A549 (cell line): ENCODE results near the gene BAAT. TPM values are rescaled to one million over a fixed set of nuclear protein-coding genes. Genes with fewer than 3 reads are reported as not detected.

Experiments
- ATAC-seq, 2 experiments: fragments of 200-7000 bp in 1 of 2; fragments of >200 bp in 1 of 2; cut with Nextera tagmentation in 1 of 2; cut with Tn5 transposase in 1 of 2; 3 replicates each; pipeline versions ENCODE4 v1.8.0 to v1.9.1; 2018 to 2020; ENCODE audit warnings: mild to moderate bottlenecking in 1 of 2, moderate library complexity in 1 of 2
- CTCF ChIA-PET: fragments of 300-600 bp; sonication (Branson Sonifier 250); formaldehyde crosslinking; extraction: SDS; loops from one replicate; lab custom pipeline; 2021; ENCODE audit warnings: antibody characterized with exemption, inconsistent platforms; lab: Yijun Ruan, JAX
- POLR2A ChIA-PET: fragments of 350-600 bp; formaldehyde crosslinking; extraction: SDS; loops from one replicate; lab custom pipeline; 2021; ENCODE audit warnings: antibody characterized with exemption, inconsistent platforms; lab: Yijun Ruan, JAX
- DNase-seq, 2 experiments: peaks; one replicate each; pipeline versions ENCODE4 v3.0.0 to v3.0.0-alpha.2; 2011 to 2016; ENCODE audit warnings: low read depth in 1 of 2, low spot score in 1 of 2
- FAIRE-seq: peaks from 2 replicates; lab custom pipeline; 2011; peaks lifted over from hg19 to GRCh38; lab: Jason Lieb, UNC
- H3K27ac ChIP-seq, 2 experiments: fragments of >200 bp; sonication (Bioruptor Twin); formaldehyde crosslinking; 3 replicates each; pipeline ENCODE4 v1.5.1; 2016 to 2017
- H3K4me1 ChIP-seq: fragments of >200 bp; sonication (Bioruptor Twin); formaldehyde crosslinking; 3 replicates; pipeline ENCODE4 v1.6.1; 2016
- H3K4me2 ChIP-seq: fragments of >200 bp; sonication (Bioruptor Twin); formaldehyde crosslinking; 3 replicates; pipeline ENCODE4 v1.6.1; 2016
- H3K4me3 ChIP-seq: fragments of >200 bp; sonication (Bioruptor Twin); formaldehyde crosslinking; 3 replicates; pipeline ENCODE4 v1.5.1; 2016
- H3K9me3 ChIP-seq: fragments of >200 bp; sonication (Bioruptor Twin); formaldehyde crosslinking; 3 replicates; pipeline ENCODE4 v1.6.1; 2016
- CHD4 ChIP-seq: fragments of 200-600 bp; sonication (generic); IDR thresholded peaks from 2 replicates; pipeline ENCODE4 v1.6.1; 2016; ENCODE audit warnings: antibody characterized with exemption, mild to moderate bottlenecking, borderline replicate concordance
- EHMT2 ChIP-seq: fragments of 200-600 bp; sonication (generic); IDR thresholded peaks from 2 replicates; pipeline ENCODE4 v1.6.1; 2016; ENCODE audit warnings: antibody characterized with exemption, low read depth, mild to moderate bottlenecking, moderate library complexity
- FOXS1 ChIP-seq: fragments of 250-450 bp; sonication (Bioruptor Pico); IDR thresholded peaks from 2 replicates; pipeline ENCODE4 v1.5.0; 2020; ENCODE audit warnings: mild to moderate bottlenecking, moderate library complexity
- HEYL ChIP-seq: fragments of 250-450 bp; sonication (Bioruptor Pico); IDR thresholded peaks from 2 replicates; pipeline ENCODE4 v1.8.0; 2021; ENCODE audit warnings: mild to moderate bottlenecking, moderate library complexity
- JUNB ChIP-seq: fragments of >200 bp; sonication (Bioruptor Twin); formaldehyde crosslinking; IDR thresholded peaks from 2 replicates; pipeline ENCODE4 v1.6.1; 2016
- KDM5A ChIP-seq: fragments of 200-600 bp; sonication (generic); IDR thresholded peaks from 2 replicates; pipeline ENCODE4 v1.6.1; 2016; ENCODE audit warnings: antibody characterized with exemption, mild to moderate bottlenecking
- MAFK ChIP-seq: fragments of 450-650 bp; IDR thresholded peaks from 2 replicates; pipeline ENCODE4 v1.6.1; 2014; ENCODE audit not compliant: partially characterized antibody
- NPAS2 ChIP-seq: fragments of 250-450 bp; sonication (Bioruptor Pico); IDR thresholded peaks from 2 replicates; pipeline ENCODE4 v1.8.0; 2022; ENCODE audit warnings: mild to moderate bottlenecking, moderate library complexity, borderline replicate concordance
- NR3C1 ChIP-seq: fragments of >200 bp; sonication (Bioruptor Twin); formaldehyde crosslinking; IDR thresholded peaks from 3 replicates; pipeline ENCODE4 v1.6.1; 2017
- SREBF2 ChIP-seq: fragments of 450-650 bp; IDR thresholded peaks from 2 replicates; pipeline ENCODE4 v1.6.1; 2014; ENCODE audit warnings: mild to moderate bottlenecking, moderate library complexity
- TFCP2L1 ChIP-seq: fragments of 250-450 bp; sonication (Bioruptor Pico); IDR thresholded peaks from 2 replicates; pipeline ENCODE4 v1.5.0; 2021; ENCODE audit warnings: mild to moderate bottlenecking
- ZFP36 ChIP-seq: fragments of 450-650 bp; IDR thresholded peaks from 2 replicates; pipeline ENCODE4 v1.6.1; 2014; ENCODE audit warnings: borderline replicate concordance; ENCODE audit not compliant: partially characterized antibody
- ZNF302 ChIP-seq: fragments of 250-450 bp; sonication (Bioruptor Pico); IDR thresholded peaks from 2 replicates; pipeline ENCODE4 v1.9.0; 2021; ENCODE audit warnings: inconsistent platforms, mild to moderate bottlenecking, moderate library complexity
- ZSCAN20 ChIP-seq: fragments of 250-450 bp; sonication (Bioruptor Pico); IDR thresholded peaks from 2 replicates; pipeline ENCODE4 v1.8.0; 2022; ENCODE audit warnings: mild to moderate bottlenecking, moderate library complexity
- WGBS: methylation state at CpG from one replicate; pipeline ENCODE4 v1.1.6; 2017; ENCODE audit errors: missing lambda C conversion rate; 5-methylcytosine and 5-hydroxymethylcytosine counted together
- polyA plus RNA-seq, 4 experiments: library from polyadenylated mRNA; depleted of rRNA in 3 of 4; stranded (reverse); fragments of >200 nt; fragmentation: RNase III in 1 of 4; extraction: RNeasy Plus Mini Kit Qiagen cat#74134 plus additional on column Dnase treatment in 1 of 4; gene quantifications; 2 replicates in 3 of 4; 3 replicates in 1 of 4; pipeline ENCODE4 v1.2.3, GENCODE V29; 2011 to 2017
- TF ChIP-seq, protein P1 (sequence below): IDR thresholded peaks from 2 replicates; pipeline ENCODE4 v1.6.1; 2012
- TF ChIP-seq, protein P2 (sequence below): fragments of >200 bp; sonication (Bioruptor Twin); formaldehyde crosslinking; IDR thresholded peaks from 3 replicates; pipeline ENCODE4 v1.5.1; 2016
- TF ChIP-seq, protein P3 (sequence below): fragments of 450-650 bp; IDR thresholded peaks from 2 replicates; pipeline ENCODE4 v1.6.1; 2014; ENCODE audit warnings: antibody characterized with exemption
- TF ChIP-seq, protein P4 (sequence below): fragments of 200-600 bp; sonication (generic); IDR thresholded peaks from 2 replicates; pipeline ENCODE4 v1.6.1; 2016; ENCODE audit warnings: antibody characterized with exemption, mild to moderate bottlenecking, moderate library complexity
- TF ChIP-seq, protein P5 (sequence below): fragments of 250-450 bp; sonication (Bioruptor Pico); IDR thresholded peaks from 2 replicates; pipeline ENCODE4 v1.5.0; 2020; ENCODE audit warnings: low read depth, mild to moderate bottlenecking, moderate library complexity

The BAAT gene
- polyA plus RNA-seq, 2 of the 4 experiments (the other 2 are of a cell fraction): 9.1 to 13.6 TPM

DNA sequence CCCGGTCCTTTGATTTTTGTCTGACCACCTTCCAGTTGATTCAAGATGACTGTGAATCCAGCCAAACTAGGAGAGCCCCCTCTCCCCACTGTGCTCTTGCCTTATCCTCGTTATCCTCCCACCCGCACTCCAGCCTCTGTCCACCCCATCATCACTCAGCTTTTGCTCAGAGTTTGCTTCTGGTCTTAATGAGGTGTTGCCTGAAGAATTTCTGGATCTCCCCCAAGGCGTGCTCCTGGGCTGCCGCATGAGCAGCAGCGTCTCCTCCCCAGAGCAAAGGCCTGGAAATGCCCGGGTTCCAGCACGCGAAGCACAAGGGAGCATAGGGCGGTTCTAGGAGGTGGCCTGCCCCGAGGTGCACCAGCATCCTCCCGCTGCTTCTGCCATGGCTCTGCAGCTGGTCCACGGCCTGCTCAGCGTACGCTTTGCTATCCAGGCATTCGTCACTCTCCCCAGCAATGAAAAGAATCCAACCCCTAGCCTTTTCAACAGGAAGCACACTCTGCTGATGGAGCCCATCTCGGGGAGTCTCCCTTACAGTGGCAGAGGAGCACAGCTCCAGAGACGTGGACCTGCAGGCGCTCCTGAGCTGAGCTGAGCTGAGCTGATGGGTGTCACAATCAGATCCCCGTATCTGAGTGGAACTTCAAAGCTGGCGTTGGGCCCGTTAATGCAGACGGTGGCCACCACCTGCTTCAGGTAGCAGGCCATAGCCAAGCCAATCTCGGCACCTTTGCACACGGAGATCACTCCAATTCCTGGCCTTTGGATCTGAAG, 50.7 kb downstream of the BAAT start:
- Histone ChIP-seq H3K27ac (peak overlapping the region in 1 of 2 experiments; percentile 43; a peak in 2 of 6 replicates), H3K4me2 (no peak overlapping the region), H3K4me3 (no peak overlapping the region), H3K4me1 (no peaks in the 10 kb centered on the region), H3K9me3 (no peaks in the 10 kb centered on the region)
- no peak for DNase-seq
- TF ChIP-seq NPAS2 (no peak), CHD4 (no peak), JUNB (no peak), TFCP2L1 (CRISPR knock-in tag) (no peak), MAFK (no peak), FOXS1 (CRISPR knock-in tag) (no peak), NR3C1 (no peak)
- TF ChIP-seq, protein P1, sequence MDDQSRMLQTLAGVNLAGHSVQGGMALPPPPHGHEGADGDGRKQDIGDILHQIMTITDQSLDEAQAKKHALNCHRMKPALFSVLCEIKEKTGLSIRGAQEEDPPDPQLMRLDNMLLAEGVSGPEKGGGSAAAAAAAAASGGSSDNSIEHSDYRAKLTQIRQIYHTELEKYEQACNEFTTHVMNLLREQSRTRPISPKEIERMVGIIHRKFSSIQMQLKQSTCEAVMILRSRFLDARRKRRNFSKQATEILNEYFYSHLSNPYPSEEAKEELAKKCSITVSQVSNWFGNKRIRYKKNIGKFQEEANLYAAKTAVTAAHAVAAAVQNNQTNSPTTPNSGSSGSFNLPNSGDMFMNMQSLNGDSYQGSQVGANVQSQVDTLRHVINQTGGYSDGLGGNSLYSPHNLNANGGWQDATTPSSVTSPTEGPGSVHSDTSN: no peak
- TF ChIP-seq, protein P2, sequence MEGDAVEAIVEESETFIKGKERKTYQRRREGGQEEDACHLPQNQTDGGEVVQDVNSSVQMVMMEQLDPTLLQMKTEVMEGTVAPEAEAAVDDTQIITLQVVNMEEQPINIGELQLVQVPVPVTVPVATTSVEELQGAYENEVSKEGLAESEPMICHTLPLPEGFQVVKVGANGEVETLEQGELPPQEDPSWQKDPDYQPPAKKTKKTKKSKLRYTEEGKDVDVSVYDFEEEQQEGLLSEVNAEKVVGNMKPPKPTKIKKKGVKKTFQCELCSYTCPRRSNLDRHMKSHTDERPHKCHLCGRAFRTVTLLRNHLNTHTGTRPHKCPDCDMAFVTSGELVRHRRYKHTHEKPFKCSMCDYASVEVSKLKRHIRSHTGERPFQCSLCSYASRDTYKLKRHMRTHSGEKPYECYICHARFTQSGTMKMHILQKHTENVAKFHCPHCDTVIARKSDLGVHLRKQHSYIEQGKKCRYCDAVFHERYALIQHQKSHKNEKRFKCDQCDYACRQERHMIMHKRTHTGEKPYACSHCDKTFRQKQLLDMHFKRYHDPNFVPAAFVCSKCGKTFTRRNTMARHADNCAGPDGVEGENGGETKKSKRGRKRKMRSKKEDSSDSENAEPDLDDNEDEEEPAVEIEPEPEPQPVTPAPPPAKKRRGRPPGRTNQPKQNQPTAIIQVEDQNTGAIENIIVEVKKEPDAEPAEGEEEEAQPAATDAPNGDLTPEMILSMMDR: no peak
- ChIA-PET POLR2A (no interaction called here), CTCF (interaction anchor here (0.6 to 1.7 kb wide), 3 partner anchors 23 to 740 kb away, joined by 3 to 8 read pairs (median 3); no protein-coding TSS in a partner anchor)
- ATAC-seq: no peak
- FAIRE-seq: no peak
- WGBS: 91% methylated on average over 23 of the region's 25 CpGs

DNA sequence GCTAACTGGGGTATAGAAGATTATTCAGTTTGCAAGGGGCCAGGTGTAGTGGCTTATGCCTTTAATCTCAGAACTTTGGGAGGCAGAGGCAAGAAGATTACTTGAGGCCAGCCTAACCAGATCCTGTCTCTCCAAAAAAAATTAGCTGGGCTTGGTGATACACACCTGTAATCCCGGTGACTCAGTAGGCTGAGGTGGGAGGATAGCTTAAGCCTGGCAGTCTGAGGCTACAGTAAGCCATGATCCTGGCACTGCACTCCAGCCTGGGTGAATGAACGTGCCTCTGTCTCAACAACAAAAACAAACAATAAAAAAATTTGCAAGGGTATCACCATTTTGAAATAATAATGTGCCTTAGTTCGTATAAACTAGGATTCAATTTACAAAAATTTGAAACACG, 51.3 kb downstream of the BAAT start:
- ChIA-PET POLR2A (interaction anchor here (1.1 kb wide), 1 partner anchor 65 kb away, joined by 3 read pairs; the partner anchor contains the start of genes MRPL50 and ZNF189), CTCF (interaction anchor here (1.1 to 1.7 kb wide), 3 partner anchors 20 to 55 kb away, joined by 3 to 8 read pairs (median 4); no protein-coding TSS in a partner anchor)
- Histone ChIP-seq H3K4me2 (no peak overlapping the region), H3K9me3 (no peaks in the 10 kb centered on the region), H3K4me3 (no peak overlapping the region), H3K27ac (peak overlapping the region; percentile 30 to 43; a peak in 1 of 6 replicates), H3K4me1 (0 out of 3 replicates have a peak, but pooled peaks cover under 1% of the 10 kb centered on the region)
- ATAC-seq: no peak
- WGBS: 84% methylated on average over 4 of the region's 4 CpGs
- no peak for DNase-seq
- FAIRE-seq: no peak
- no peak for TF ChIP-seq SREBF2
- no peak for TF ChIP-seq ZSCAN20 (CRISPR knock-in tag)
- TF ChIP-seq, protein P3, sequence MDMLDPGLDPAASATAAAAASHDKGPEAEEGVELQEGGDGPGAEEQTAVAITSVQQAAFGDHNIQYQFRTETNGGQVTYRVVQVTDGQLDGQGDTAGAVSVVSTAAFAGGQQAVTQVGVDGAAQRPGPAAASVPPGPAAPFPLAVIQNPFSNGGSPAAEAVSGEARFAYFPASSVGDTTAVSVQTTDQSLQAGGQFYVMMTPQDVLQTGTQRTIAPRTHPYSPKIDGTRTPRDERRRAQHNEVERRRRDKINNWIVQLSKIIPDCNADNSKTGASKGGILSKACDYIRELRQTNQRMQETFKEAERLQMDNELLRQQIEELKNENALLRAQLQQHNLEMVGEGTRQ: no peak
- TF ChIP-seq, protein P4, sequence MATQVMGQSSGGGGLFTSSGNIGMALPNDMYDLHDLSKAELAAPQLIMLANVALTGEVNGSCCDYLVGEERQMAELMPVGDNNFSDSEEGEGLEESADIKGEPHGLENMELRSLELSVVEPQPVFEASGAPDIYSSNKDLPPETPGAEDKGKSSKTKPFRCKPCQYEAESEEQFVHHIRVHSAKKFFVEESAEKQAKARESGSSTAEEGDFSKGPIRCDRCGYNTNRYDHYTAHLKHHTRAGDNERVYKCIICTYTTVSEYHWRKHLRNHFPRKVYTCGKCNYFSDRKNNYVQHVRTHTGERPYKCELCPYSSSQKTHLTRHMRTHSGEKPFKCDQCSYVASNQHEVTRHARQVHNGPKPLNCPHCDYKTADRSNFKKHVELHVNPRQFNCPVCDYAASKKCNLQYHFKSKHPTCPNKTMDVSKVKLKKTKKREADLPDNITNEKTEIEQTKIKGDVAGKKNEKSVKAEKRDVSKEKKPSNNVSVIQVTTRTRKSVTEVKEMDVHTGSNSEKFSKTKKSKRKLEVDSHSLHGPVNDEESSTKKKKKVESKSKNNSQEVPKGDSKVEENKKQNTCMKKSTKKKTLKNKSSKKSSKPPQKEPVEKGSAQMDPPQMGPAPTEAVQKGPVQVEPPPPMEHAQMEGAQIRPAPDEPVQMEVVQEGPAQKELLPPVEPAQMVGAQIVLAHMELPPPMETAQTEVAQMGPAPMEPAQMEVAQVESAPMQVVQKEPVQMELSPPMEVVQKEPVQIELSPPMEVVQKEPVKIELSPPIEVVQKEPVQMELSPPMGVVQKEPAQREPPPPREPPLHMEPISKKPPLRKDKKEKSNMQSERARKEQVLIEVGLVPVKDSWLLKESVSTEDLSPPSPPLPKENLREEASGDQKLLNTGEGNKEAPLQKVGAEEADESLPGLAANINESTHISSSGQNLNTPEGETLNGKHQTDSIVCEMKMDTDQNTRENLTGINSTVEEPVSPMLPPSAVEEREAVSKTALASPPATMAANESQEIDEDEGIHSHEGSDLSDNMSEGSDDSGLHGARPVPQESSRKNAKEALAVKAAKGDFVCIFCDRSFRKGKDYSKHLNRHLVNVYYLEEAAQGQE: no peak
- TF ChIP-seq FOXS1 (CRISPR knock-in tag): no peak
- TF ChIP-seq HEYL (CRISPR knock-in tag): no peak
- TF ChIP-seq MAFK: no peak
- TF ChIP-seq, protein P5, sequence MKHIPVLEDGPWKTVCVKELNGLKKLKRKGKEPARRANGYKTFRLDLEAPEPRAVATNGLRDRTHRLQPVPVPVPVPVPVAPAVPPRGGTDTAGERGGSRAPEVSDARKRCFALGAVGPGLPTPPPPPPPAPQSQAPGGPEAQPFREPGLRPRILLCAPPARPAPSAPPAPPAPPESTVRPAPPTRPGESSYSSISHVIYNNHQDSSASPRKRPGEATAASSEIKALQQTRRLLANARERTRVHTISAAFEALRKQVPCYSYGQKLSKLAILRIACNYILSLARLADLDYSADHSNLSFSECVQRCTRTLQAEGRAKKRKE (CRISPR knock-in tag): no peak
- TF ChIP-seq ZFP36: no peak
- TF ChIP-seq KDM5A: no peak
- no peak for TF ChIP-seq ZNF302
- TF ChIP-seq EHMT2: no peak
- TF ChIP-seq TFCP2L1 (CRISPR knock-in tag): no peak
